ENCODE results near the gene ORAI2. TPM values are rescaled to one million over a fixed set of nuclear protein-coding genes. Genes with fewer than 3 reads are reported as not detected.

ORAI2 gene
- total and polyA plus RNA-seq, 2 of the 13 experiments (the other 11 are each of a cell fraction or from before 2014, with no cell fraction given) = 3.0 to 6.0 TPM

- ATAC-seq (no peak), FAIRE-seq (no peak), DNase-seq (ENCODE audit: low spot score) (no peak)
- no TSS peak for BruUV-seq (replicated peaks)
- intact Hi-C loops (cut with micrococcal nuclease; ENCODE audit: unreplicated experiment) = no loop called here
- ChIA-PET CTCF (ENCODE audit: low intra/inter-chr PET ratio, low total read pairs) (no interaction called here), POLR2A (no interaction called here)
- no peaks in the 10 kb centered on the region for H3K27me3 ChIP-seq (ENCODE audit: control insufficient read depth in 1 of 2, insufficient read depth in 2 of 2, low read length in 2 of 2)
- H3K4me3 ChIP-seq (replicated peaks in 1 of 3; ENCODE audit: insufficient read depth in 1 of 3, low read depth in 2 of 3, low read length in 3 of 3) = no peak overlapping the region
- H3K79me2 ChIP-seq (ENCODE audit: insufficient read depth, low read length) = no peaks in the 10 kb centered on the region
- no peak overlapping the region for H3K27ac ChIP-seq (ENCODE audit: extremely low read length, insufficient read depth, low read length)
- H4K20me1 ChIP-seq (ENCODE audit: insufficient read depth, low read length) = no peaks in the 10 kb centered on the region
- H3K36me3 ChIP-seq (replicated peaks in 1 of 2; ENCODE audit: control insufficient read depth in 1 of 2, insufficient read depth in 2 of 2, low read length in 2 of 2) = peaks cover 24 to 68% of the 10 kb centered on the region in 2 experiments
- in situ Hi-C loops (cut with HindIII; ENCODE audit: extremely low pct_ligation_motif_present, low pct_unique_long_range_greater_than_20kb) = no loop called here
- TF ChIP-seq ZZZ3 (CRISPR knock-in tag; IDR thresholded peaks at IDR 0.05; ENCODE audit: borderline replicate concordance) (no peak), AGO2 (optimal IDR thresholded peaks at IDR 0.05; ENCODE audit: low read depth, low read length) (peak; percentile 51), NFAT5 (CRISPR knock-in tag; IDR thresholded peaks at IDR 0.05) (no peak), KMT2A (CRISPR knock-in tag; IDR thresholded peaks at IDR 0.05) (no peak), RAD21 (CRISPR knock-in tag; IDR thresholded peaks at IDR 0.05) (no peak)
- no peak overlapping the region for H2AFZ ChIP-seq (ENCODE audit: low read length)
- no peaks in the 10 kb centered on the region for H3K9me3 ChIP-seq (ENCODE audit: low read length)
- H3K4me2 ChIP-seq (ENCODE audit: low read depth, low read length) = no peak overlapping the region
- 84% methylated on average over 4 of the region's 12 CpGs for WGBS (ENCODE audit: low lambda C conversion rate)
- no peak overlapping the region for H3K9ac ChIP-seq (ENCODE audit: insufficient read depth, low read depth, low read length)
- no peaks in the 10 kb centered on the region for H3K4me1 ChIP-seq (ENCODE audit: insufficient read depth, low read length)
Measured at GRCh38 chr7:102424129-102424551, 9.2 kb upstream of the ORAI2 start.

Measured in HepG2 (cell line).